Smooth muscle cell (in vitro differentiated cells): Measurements from ENCODE around the gene ZNF771. TPM values are rescaled to one million over a fixed set of nuclear protein-coding genes. Genes with fewer than 3 reads are reported as not detected.

Source experiments
- DNase-seq: peaks from one replicate; lab custom pipeline; 2025; ENCODE audit not compliant: unreplicated experiment; lab: John Stamatoyannopoulos, UW
- H2AFZ ChIP-seq: fragments of 200-600 bp; sonication (generic); 2 replicates; pipeline ENCODE4 v1.6.0; 2016; ENCODE audit warnings: antibody characterized with exemption, low read depth, mild to moderate bottlenecking
- H3F3A ChIP-seq: fragments of 200-600 bp; sonication (generic); 2 replicates; pipeline ENCODE4 v1.6.0; 2017; ENCODE audit warnings: antibody characterized with exemption, low read depth
- H3K27ac ChIP-seq: fragments of 200-600 bp; sonication (generic); 2 replicates; pipeline ENCODE4 v1.5.1; 2016; ENCODE audit warnings: low read depth, mild to moderate bottlenecking
- H3K27me3 ChIP-seq: fragments of 200-600 bp; sonication (generic); 2 replicates; pipeline ENCODE4 v1.6.1; 2016; ENCODE audit warnings: low read depth, mild to moderate bottlenecking
- H3K36me3 ChIP-seq: fragments of 200-600 bp; sonication (generic); 2 replicates; pipeline ENCODE4 v1.5.1; 2016; ENCODE audit warnings: low read depth
- H3K4me1 ChIP-seq: fragments of 200-600 bp; sonication (generic); 2 replicates; pipeline ENCODE4 v1.5.1; 2016; ENCODE audit warnings: low read depth
- H3K4me2 ChIP-seq: fragments of 200-600 bp; sonication (generic); 2 replicates; pipeline ENCODE4 v1.6.0; 2016; ENCODE audit warnings: mild to moderate bottlenecking
- H3K4me3 ChIP-seq: fragments of 200-600 bp; sonication (generic); 2 replicates; pipeline ENCODE4 v1.5.1; 2016; ENCODE audit warnings: mild to moderate bottlenecking
- H3K79me2 ChIP-seq: fragments of 200-600 bp; sonication (generic); 2 replicates; pipeline ENCODE4 v1.6.0; 2016; ENCODE audit warnings: low read depth, mild to moderate bottlenecking
- H3K9ac ChIP-seq: fragments of 200-600 bp; sonication (generic); 2 replicates; pipeline ENCODE4 v1.6.0; 2016; ENCODE audit warnings: low read depth
- H3K9me3 ChIP-seq: fragments of 200-600 bp; sonication (generic); replicated peaks from 2 replicates; pipeline ENCODE4 v1.5.1; 2016; ENCODE audit warnings: low read depth
- H4K20me1 ChIP-seq: fragments of 200-600 bp; sonication (generic); 2 replicates; pipeline ENCODE4 v1.6.0; 2016; ENCODE audit warnings: low read depth
- WGBS: methylation state at CpG from one replicate; pipeline ENCODE4 v1.1.7; 2016; ENCODE audit warnings: low lambda C conversion rate; 5-methylcytosine and 5-hydroxymethylcytosine counted together
- polyA plus RNA-seq: library from polyadenylated mRNA; unstranded; fragments of >200 nt; fragmentation: Nextera tagmentation; extraction: Ambion mirVana; gene quantifications from 2 replicates; pipeline ENCODE4 v1.2.1, GENCODE V29; 2016
- total RNA-seq: library from RNA; depleted of rRNA; stranded (reverse); fragments of >200 nt; gene quantifications from 2 replicates; pipeline ENCODE4 v1.2.3, GENCODE V29; 2014
- TF ChIP-seq, protein P1 (sequence below): fragments of 200-600 bp; sonication (generic); IDR thresholded peaks from 2 replicates; pipeline ENCODE4 v1.5.1; 2017; ENCODE audit warnings: borderline replicate concordance, mild to moderate bottlenecking, antibody characterized with exemption; ENCODE audit not compliant: insufficient read depth, poor library complexity, severe bottlenecking

ZNF771 gene
- total and polyA plus RNA-seq, 2 experiments from 2014 or later = 7.2 to 20.9 TPM

DNA sequence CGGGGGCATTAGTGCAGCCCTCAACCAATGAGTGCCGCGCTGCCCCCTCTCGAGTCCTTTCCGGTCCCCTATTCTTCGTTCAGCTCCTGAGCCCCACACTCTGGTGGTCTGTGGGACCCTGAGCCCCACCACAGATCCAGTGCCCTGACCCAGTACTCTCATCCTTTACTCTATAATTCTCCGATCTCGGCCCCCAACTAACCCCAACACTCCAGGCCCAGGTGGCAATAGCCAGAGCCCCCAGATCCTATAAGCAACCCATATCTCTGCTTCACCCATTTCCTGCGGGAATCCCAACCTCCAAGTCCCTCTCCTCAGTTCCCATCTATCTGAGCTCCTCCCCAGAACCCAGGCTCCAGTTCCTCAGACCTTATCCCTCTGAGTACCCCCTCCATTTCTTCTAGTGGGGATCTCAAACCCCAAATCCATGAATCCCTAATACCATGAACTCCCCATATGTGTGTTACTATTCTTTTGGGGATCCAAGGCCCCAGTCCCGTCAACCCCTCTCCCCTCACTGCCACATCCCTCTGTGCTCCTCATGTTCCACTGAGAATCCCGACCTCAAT lies 36.1 kb upstream of the ZNF771 start:
- Histone ChIP-seq H3K9me3 (no peaks in the 10 kb centered on the region), H2AFZ (peak overlapping the region; percentile 4), H3K27me3 (no peaks in the 10 kb centered on the region), H4K20me1 (peaks cover 34% of the 10 kb centered on the region), H3K4me2 (peak overlapping the region; percentile 81), H3K4me1 (peaks cover 25% of the 10 kb centered on the region), H3F3A (peaks cover 4% of the 10 kb centered on the region), H3K27ac (peak overlapping the region; percentile 39), H3K36me3 (no peaks in the 10 kb centered on the region), H3K9ac (peak overlapping the region; percentile 21), H3K4me3 (peak overlapping the region; percentile 38), H3K79me2 (peaks cover 35% of the 10 kb centered on the region)
- TF ChIP-seq, protein P1, sequence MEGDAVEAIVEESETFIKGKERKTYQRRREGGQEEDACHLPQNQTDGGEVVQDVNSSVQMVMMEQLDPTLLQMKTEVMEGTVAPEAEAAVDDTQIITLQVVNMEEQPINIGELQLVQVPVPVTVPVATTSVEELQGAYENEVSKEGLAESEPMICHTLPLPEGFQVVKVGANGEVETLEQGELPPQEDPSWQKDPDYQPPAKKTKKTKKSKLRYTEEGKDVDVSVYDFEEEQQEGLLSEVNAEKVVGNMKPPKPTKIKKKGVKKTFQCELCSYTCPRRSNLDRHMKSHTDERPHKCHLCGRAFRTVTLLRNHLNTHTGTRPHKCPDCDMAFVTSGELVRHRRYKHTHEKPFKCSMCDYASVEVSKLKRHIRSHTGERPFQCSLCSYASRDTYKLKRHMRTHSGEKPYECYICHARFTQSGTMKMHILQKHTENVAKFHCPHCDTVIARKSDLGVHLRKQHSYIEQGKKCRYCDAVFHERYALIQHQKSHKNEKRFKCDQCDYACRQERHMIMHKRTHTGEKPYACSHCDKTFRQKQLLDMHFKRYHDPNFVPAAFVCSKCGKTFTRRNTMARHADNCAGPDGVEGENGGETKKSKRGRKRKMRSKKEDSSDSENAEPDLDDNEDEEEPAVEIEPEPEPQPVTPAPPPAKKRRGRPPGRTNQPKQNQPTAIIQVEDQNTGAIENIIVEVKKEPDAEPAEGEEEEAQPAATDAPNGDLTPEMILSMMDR = no peak
- 35% methylated on average over 10 of the region's 11 CpGs for WGBS
- no peak for DNase-seq

DNA sequence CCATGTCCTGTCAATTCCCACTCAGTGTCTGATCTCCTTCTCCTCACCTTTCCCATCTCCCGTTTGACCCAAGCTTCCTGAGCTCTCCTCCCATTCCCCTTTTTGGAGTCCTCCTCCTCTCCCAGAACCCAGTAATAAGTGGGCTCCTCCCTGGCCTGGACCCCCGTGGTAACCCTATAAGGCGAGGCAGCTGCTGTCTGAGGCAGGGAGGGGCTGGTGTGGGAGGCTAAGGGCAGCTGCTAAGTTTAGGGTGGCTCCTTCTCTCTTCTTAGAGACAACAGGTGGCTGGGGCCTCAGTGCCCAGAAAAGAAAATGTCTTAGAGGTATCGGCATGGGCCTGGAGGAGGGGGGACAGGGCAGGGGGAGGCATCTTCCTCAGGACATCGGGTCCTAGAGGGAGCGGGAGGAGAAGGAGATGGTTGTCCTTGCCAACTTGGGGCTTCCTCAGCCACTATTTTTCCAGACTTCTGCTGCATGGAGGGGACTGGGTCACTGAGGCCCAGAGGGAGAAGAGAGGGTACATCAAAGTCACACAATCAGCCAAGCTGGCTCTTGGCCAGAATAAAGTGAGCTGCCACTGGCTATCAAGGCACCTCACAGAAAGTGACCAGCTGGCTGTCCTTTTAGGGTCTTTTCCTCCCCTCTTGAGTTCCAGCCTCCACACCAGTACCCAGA lies 35.2 kb upstream of the ZNF771 start:
- DNase-seq = no peak
- Histone ChIP-seq H3K36me3 (no peaks in the 10 kb centered on the region), H3K4me1 (peaks cover 29% of the 10 kb centered on the region), H4K20me1 (peaks cover 26% of the 10 kb centered on the region), H2AFZ (no peak overlapping the region), H3F3A (peaks cover 4% of the 10 kb centered on the region), H3K4me2 (no peak overlapping the region), H3K27me3 (no peaks in the 10 kb centered on the region), H3K4me3 (no peak overlapping the region), H3K27ac (no peak overlapping the region), H3K9ac (no peak overlapping the region), H3K9me3 (no peaks in the 10 kb centered on the region), H3K79me2 (peaks cover 27% of the 10 kb centered on the region)
- 96% methylated on average over 5 of the region's 6 CpGs for WGBS
- TF ChIP-seq, protein P1 = no peak

DNA sequence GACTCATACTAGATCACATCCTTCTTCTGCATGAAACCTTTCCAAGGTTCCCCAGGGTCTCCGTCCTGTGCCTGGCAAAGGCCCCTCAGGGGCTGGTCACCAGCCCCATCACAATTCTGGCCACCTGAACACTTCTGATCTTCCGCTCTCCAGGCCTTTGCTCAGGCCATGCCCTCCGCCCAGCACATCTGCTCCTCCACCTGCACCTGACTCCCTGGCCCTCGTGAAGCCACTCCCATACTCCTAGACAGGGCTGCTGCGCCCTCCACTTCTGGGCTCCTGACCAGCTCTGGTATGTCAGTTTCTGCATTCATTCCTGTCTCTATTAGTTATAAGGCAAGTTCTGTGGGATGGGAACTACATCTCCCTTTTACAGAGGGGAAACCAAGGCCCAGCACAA lies 34.7 kb upstream of the ZNF771 start:
- Histone ChIP-seq H3K4me2 (no peak overlapping the region), H3K79me2 (peaks cover 21% of the 10 kb centered on the region), H3K9ac (no peak overlapping the region), H4K20me1 (peaks cover 20% of the 10 kb centered on the region), H3K9me3 (no peaks in the 10 kb centered on the region), H3K27me3 (no peaks in the 10 kb centered on the region), H3K4me1 (peaks cover 26% of the 10 kb centered on the region), H2AFZ (no peak overlapping the region), H3F3A (peaks cover 4% of the 10 kb centered on the region), H3K4me3 (no peak overlapping the region), H3K36me3 (no peaks in the 10 kb centered on the region), H3K27ac (no peak overlapping the region)
- WGBS = 96% methylated on average over 5 of the region's 5 CpGs
- no peak for DNase-seq
- TF ChIP-seq, protein P1 = no peak
